ENCODE measurements around the gene SOX13. TPM values are rescaled to one million over a fixed set of nuclear protein-coding genes. Genes with fewer than 3 reads are reported as not detected.

The SOX13 gene
- total and polyA plus RNA-seq, 10 of the 15 experiments (the other 5 are each of a cell fraction or from before 2014, with no cell fraction given): 0.04 to 0.31 (median 0.11) TPM; not detected in 7

DNA sequence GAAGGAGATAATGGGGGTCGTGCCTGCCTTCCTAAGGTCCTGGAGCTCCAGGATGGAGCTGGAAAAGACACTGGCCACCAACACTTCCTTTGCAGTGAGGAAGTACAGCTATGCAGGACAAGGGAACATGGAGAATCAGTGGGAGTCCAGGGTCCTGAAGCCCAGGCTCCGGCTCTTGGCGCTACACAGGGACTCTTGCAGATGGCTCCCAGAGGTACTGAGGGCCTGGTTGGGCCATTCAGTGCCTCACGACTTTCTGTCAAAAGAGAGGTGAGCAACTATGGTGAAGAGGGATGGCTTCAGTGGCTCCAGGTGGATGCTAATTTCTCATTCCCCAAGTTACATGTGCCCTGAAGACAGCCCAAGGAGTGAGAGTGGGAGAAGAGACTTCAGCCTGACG lies 80.8 kb downstream of the SOX13 start (continued):
- no peak for TF ChIP-seq EED (IDR thresholded peaks at IDR 0.05; ENCODE audit: low read depth)
- TF ChIP-seq, protein P1, sequence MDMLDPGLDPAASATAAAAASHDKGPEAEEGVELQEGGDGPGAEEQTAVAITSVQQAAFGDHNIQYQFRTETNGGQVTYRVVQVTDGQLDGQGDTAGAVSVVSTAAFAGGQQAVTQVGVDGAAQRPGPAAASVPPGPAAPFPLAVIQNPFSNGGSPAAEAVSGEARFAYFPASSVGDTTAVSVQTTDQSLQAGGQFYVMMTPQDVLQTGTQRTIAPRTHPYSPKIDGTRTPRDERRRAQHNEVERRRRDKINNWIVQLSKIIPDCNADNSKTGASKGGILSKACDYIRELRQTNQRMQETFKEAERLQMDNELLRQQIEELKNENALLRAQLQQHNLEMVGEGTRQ (IDR thresholded peaks at IDR 0.05; ENCODE audit: borderline replicate concordance, low read depth, low read length): no peak

DNA sequence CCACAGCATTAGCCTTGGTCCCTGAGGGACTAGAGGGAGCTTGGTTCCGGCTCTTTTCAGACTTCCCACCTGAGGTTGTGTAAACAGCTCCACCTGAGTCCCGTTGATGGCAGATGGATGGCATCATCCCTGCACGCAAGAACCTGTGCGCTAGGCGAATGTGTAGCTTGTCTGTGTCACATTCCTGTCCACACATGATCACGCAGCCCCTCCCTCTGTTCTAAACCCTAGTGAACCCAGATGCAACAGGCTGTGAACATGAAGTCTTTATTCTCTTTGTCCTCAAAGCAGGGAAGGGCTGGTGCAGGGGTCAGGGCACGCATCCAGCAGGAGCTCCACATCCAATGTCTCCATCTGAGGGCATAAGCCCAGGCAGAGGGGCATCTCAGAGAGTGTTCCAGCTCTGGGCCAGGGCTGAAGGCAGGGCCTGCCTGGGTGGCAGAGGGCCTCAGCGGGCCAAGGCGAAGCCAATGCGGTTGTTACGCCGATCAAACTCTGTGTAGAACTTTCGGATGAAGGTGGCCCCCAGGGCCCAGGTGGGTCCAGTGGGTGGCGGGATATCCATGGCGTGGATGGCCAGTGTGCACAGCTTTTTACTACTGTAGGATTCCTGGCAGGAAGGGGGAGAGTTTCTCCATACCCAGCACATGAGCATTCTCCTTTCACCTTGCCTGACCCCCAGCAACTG lies 81.8 kb downstream of the SOX13 start:
- ATAC-seq: no peak
- in situ Hi-C loops (cut with MboI): no loop called here
- Histone ChIP-seq H3K9ac (ENCODE audit: control insufficient read depth, insufficient read depth, low read length) (no peak overlapping the region), H3K36me3 (ENCODE audit: control insufficient read depth in 2 of 2, insufficient read depth in 2 of 2, low read length in 1 of 2) (no peaks in the 10 kb centered on the region), H3K4me1 (ENCODE audit: control insufficient read depth, insufficient read depth, low read length) (no peaks in the 10 kb centered on the region), H3K79me2 (ENCODE audit: control insufficient read depth, insufficient read depth, low read length) (no peaks in the 10 kb centered on the region), H3K27ac (ENCODE audit: control insufficient read depth, insufficient read depth) (no peak overlapping the region), H3K9me3 (replicated peaks; ENCODE audit: control insufficient read depth, insufficient read depth, low read length) (no peaks in the 10 kb centered on the region), H4K20me1 (ENCODE audit: control insufficient read depth, insufficient read depth) (no peaks in the 10 kb centered on the region), H2AFZ (ENCODE audit: control insufficient read depth, low read depth, low read length) (no peak overlapping the region), H3K27me3 (replicated peaks in 1 of 2; ENCODE audit: control insufficient read depth in 2 of 2, insufficient read depth in 2 of 2, low read length in 1 of 2) (peaks cover 3 to 5% of the 10 kb centered on the region in 2 experiments; a peak in 3 of 4 replicates), H3K4me3 (no peak overlapping the region), H3K4me2 (ENCODE audit: control insufficient read depth, insufficient read depth) (no peak overlapping the region)
- intact Hi-C loops (cut with micrococcal nuclease; ENCODE audit: unreplicated experiment): no loop called here
- no TSS peak for BruUV-seq (replicated peaks)
- POLR2A ChIA-PET: no interaction called here
- FAIRE-seq: no peak
- CTCF ChIA-PET: interaction anchor here (0.8 to 1.8 kb wide), 5 partner anchors 17 to 244 kb away, joined by 3 to 5 read pairs (median 3); no protein-coding TSS in a partner anchor
- RAD21 ChIA-PET (ENCODE audit: unreplicated experiment): no interaction called here
- DNase-seq (ENCODE audit: low read depth, low spot score): no peak
- 49% methylated on average over 15 of the region's 15 CpGs for WGBS (ENCODE audit: insufficient coverage, insufficient replicate concordance, low lambda C conversion rate, missing lambda C conversion rate)
- SMC1A ChIA-PET (ENCODE audit: uncharacterized antibody, unreplicated experiment): no interaction called here
- TF ChIP-seq FOXM1 (IDR thresholded peaks at IDR 0.05; ENCODE audit: low read depth, low read length) (no peak), HDAC6 (IDR thresholded peaks at IDR 0.05; ENCODE audit: unreplicated experiment) (no peak), NR2F1 (conservative IDR thresholded peaks at IDR 0.05) (no peak), BCL11A (IDR thresholded peaks at IDR 0.05; ENCODE audit: low read depth, low read length) (no peak), CHD1 (IDR thresholded peaks at IDR 0.05; ENCODE audit: low read depth, low read length) (no peak), RAD21 (IDR thresholded peaks at IDR 0.05; ENCODE audit: insufficient read depth, low read depth, low read length) (no peak)
- TF ChIP-seq, protein P2, sequence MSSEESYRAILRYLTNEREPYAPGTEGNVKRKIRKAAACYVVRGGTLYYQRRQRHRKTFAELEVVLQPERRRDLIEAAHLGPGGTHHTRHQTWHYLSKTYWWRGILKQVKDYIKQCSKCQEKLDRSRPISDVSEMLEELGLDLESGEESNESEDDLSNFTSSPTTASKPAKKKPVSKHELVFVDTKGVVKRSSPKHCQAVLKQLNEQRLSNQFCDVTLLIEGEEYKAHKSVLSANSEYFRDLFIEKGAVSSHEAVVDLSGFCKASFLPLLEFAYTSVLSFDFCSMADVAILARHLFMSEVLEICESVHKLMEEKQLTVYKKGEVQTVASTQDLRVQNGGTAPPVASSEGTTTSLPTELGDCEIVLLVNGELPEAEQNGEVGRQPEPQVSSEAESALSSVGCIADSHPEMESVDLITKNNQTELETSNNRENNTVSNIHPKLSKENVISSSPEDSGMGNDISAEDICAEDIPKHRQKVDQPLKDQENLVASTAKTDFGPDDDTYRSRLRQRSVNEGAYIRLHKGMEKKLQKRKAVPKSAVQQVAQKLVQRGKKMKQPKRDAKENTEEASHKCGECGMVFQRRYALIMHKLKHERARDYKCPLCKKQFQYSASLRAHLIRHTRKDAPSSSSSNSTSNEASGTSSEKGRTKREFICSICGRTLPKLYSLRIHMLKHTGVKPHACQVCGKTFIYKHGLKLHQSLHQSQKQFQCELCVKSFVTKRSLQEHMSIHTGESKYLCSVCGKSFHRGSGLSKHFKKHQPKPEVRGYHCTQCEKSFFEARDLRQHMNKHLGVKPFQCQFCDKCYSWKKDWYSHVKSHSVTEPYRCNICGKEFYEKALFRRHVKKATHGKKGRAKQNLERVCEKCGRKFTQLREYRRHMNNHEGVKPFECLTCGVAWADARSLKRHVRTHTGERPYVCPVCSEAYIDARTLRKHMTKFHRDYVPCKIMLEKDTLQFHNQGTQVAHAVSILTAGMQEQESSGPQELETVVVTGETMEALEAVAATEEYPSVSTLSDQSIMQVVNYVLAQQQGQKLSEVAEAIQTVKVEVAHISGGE (CRISPR knock-in tag; IDR thresholded peaks at IDR 0.05): no peak
- TF ChIP-seq, protein P3, sequence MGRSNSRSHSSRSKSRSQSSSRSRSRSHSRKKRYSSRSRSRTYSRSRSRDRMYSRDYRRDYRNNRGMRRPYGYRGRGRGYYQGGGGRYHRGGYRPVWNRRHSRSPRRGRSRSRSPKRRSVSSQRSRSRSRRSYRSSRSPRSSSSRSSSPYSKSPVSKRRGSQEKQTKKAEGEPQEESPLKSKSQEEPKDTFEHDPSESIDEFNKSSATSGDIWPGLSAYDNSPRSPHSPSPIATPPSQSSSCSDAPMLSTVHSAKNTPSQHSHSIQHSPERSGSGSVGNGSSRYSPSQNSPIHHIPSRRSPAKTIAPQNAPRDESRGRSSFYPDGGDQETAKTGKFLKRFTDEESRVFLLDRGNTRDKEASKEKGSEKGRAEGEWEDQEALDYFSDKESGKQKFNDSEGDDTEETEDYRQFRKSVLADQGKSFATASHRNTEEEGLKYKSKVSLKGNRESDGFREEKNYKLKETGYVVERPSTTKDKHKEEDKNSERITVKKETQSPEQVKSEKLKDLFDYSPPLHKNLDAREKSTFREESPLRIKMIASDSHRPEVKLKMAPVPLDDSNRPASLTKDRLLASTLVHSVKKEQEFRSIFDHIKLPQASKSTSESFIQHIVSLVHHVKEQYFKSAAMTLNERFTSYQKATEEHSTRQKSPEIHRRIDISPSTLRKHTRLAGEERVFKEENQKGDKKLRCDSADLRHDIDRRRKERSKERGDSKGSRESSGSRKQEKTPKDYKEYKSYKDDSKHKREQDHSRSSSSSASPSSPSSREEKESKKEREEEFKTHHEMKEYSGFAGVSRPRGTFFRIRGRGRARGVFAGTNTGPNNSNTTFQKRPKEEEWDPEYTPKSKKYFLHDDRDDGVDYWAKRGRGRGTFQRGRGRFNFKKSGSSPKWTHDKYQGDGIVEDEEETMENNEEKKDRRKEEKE (IDR thresholded peaks at IDR 0.05): no peak
- TF ChIP-seq, protein P4, sequence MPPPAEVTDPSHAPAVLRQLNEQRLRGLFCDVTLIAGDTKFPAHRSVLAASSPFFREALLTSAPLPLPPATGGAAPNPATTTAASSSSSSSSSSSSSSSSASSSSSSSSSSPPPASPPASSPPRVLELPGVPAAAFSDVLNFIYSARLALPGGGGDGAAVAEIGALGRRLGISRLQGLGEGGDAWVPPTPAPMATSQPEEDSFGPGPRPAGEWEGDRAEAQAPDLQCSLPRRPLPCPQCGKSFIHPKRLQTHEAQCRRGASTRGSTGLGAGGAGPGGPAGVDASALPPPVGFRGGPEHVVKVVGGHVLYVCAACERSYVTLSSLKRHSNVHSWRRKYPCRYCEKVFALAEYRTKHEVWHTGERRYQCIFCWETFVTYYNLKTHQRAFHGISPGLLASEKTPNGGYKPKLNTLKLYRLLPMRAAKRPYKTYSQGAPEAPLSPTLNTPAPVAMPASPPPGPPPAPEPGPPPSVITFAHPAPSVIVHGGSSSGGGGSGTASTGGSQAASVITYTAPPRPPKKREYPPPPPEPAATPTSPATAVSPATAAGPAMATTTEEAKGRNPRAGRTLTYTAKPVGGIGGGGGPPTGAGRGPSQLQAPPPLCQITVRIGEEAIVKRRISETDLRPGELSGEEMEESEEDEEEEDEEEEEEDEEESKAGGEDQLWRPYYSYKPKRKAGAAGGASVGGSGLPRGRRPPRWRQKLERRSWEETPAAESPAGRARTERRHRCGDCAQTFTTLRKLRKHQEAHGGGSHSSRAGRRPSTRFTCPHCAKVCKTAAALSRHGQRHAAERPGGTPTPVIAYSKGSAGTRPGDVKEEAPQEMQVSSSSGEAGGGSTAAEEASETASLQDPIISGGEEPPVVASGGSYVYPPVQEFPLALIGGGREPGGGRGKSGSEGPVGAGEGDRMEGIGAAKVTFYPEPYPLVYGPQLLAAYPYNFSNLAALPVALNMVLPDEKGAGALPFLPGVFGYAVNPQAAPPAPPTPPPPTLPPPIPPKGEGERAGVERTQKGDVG (CRISPR knock-in tag; IDR thresholded peaks at IDR 0.05): no peak
